GM21515 (cell line): ENCODE measurements around the gene MFAP4.

Source experiments
- ATAC-seq: cut with Tn5 transposase; IDR thresholded peaks from one replicate; pipeline ENCODE4 v1.9.1; 2021; ENCODE audit not compliant: unreplicated experiment

The MFAP4 gene

DNA sequence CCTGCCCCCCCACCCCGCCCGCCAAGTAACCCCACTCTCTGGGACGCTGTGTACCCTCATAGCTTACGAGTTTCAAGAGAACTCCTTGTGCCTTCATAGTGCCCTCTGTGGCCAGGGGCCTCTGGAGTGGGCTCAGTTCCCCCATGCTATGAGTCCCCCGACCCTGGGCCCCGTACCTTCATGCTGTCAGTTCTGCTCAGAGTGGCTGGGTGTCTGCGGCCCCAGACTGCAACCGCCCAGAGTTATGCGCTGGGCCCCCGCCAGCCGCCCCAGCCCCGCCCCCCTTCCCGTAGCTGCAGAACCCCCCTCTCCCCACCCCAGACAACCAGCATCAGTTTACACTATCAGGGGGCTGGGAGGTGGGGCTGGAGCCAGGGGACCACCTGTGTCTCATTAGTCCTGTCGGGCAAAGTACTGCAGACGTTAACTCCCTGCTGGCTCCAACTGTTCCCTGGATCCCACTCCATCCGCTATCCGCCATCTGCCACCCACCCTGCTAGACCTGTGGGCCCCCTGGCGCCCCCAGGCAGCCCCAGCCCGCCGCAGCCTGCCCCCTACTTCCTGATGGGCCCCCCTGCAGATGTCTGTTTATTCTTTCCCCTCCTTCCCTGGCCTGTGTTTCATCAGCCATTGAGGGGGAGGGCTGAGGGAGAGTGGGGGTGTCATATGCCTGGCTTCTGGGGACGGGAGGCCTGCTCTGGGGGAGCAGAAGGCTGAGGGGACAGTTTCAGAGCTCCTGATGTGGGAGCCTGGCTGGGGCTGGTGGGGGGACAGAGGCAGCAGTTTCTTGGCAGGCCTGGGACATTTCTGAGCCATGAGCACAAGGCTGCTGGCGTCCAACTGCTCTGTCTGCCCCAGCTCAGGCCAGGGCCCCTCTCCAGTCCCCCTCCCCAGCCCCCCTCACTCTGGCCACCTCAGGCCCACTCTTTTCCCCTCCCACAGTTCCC lies at the start of gene MFAP4:
Gene MFAP4 (minus strand): TSS at position 217 of the 947 bp plus-strand sequence. CDS start 35 bp downstream, at position 182.
- ATAC-seq = no peak

DNA sequence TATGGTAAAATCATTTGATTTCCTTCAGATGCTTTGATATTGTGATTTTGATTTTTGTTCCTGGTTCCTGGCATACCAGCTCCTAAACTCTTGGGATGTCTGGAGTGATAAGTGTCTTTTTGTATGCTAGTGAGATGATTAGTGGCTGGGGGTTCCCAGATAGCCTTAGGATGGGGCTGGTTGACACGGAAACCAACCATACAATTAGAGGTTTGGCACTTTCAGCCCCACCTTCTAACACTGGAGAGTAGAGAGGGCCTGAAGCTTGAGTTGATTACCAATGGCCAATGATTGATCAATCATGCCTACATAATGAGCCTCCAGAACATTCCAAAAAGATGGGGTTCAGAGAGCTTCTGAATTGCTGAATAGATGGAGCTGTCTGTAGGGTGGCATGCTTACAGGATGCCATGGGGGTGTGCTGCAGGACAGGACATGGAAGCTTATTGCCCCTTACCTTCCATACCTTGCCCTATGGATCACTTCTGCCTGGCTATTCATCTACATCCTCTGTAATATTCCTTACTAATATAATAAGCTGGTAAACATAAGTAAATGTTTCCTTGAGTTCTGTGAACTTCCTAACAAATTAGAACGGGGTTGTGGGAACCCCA lies 46.8 kb upstream of the MFAP4 start:
- ATAC-seq = no peak

GRCh38 chr17:19433255-19433654 lies 46.3 kb upstream of the MFAP4 start:
- ATAC-seq = no peak

DNA sequence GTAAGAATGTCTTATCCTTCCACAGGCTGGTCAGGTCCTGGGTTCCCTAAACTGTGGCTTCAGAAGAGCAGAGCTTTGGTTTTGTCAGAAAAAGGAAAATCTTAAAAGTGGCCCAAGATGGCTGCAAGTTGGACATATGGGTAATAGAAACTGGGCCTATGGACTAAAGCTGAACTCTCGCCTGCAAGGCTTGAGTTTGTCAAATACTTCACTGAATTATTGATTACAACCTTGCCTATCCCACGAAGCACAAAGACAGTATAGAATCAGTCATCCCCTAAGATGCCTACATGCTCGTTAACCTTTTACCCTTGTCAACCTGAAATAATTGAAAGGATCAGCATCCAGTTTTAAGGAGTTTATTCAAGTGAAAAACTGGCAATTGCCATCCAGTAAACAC lies 44.7 kb upstream of the MFAP4 start:
- ATAC-seq = no peak

DNA sequence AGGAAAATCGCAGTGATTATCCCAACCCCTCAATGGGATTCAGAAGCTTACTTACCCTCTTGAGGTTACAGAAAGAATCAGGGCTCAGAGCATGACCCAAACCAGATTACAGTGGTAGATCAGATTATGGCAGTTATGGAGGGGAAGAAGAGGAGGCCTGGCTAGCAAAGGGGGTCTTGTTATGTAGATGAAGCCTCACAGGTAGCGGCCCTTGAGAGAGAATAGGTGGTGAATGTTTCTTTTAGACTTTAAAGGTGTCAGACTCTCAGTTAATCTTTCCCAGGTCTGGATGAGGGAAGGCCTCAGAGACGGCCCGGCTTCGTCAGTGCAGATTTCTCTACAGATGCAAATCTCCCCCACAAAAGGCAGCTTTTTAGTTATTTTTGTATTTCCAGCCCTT lies 39.6 kb upstream of the MFAP4 start:
- ATAC-seq = no peak

DNA sequence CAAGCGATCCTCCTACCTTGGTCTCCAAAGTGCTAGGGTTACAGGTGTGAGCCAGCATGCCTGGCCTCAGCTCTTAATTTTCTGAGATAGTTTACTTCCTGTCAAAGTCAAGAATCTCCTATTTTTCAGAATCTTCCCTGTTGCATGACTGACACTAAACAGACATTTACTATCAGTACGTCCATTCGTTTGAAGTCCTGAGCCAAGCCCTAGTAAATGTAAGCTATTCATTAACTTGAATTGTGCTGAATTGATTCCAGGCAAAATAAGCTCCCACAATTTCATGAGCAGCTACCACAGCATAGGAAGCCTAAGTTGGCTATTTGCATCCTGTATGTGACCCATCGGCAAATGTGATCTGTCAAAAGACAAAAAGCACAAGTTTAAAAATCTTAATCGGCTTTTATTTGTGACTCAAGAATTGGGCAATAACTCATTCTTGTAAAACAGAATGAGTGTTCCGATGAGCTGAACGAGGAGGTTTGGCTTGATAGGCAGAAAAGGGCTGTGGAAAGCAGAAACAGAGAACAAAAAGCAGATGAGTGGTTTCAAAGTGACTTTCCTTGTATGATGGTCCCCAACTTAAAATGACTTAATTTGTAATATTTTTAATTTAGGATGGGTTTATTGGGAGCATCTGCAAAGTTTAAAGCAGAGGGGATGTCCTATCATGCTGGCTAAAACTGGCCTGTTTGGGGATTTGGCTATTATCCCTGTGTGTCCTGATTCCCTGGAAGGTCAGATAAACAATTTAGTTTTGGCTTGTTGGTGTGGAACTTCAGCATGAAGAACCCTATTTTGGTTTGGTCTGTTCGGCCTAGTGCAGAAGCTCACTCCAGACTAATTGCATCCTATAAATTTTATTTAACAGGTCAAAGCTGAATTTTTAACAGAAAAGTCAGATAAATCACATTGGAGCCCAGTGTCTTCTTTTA lies 38.2 kb upstream of the MFAP4 start:
- ATAC-seq = no peak

GRCh38 chr17:19421926-19422325 lies 34.9 kb upstream of the MFAP4 start:
- no peak for ATAC-seq

DNA sequence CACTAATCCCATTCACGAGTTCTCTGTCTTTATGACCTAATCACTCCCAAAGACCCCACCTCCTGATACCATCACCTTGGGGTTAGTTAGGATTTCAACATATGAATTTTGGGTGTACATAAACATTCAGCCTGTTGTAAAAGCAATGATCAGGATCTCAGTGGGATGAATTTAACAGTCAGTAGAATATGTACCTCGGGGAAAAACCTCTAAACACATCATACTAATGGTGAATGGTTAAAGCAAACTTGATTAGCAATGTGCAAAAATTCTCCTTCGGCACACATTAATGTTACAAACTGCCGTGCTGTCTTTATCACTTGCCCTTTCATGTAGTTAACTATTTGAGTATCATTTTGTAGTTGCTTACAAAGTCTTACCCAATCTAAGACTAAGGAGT lies 34.2 kb upstream of the MFAP4 start:
- ATAC-seq = no peak

GRCh38 chr17:19418251-19418992 lies 31.4 kb upstream of the MFAP4 start:
- ATAC-seq = no peak

- no peak for ATAC-seq
These were observed 30.6 kb upstream of the MFAP4 start for GRCh38 chr17:19417611-19418010.

DNA sequence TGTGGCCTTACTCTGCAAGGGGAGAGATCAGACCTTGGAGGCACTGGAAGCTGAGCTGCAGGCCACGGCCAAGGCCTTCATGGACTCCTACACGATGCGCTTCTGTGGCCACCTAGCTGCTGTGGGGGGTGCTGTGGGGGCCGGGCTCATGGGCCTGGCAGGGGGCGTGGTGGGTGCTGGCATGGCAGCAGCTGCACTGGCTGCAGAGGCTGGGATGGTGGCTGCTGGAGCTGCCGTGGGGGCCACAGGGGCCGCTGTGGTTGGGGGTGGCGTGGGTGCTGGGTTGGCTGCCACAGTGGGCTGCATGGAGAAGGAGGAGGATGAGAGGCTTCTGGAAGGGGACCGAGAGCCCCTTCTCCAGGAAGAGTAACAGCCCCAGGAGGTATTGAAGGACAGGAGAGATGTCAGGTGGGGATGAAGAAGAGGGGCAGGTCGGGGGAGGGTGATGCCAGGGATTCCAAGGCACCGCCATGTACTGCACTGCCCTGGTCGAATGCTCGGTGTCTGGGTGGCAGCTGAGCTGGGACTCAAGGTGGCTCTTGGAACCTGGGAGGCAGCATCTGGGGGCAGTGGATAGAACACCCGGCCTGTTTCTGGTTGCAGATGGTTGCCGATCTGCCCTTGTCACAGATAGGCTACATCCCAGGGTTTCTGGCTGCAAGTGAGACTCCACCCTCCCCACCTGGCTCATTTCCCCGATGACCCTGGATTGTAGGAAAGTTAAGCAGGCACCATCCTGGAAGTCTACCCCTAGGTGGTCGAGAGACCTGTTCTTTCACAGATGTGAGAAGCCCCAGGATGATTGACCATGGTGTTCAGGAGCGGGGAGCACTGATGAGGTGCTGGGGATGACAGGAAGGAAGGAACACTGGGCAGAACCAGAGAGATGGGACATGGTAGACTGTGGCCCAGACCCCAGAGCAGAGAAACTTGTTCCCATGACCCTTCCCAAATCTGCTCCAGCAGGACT lies 29.1 kb upstream of the MFAP4 start:
- ATAC-seq = no peak

DNA sequence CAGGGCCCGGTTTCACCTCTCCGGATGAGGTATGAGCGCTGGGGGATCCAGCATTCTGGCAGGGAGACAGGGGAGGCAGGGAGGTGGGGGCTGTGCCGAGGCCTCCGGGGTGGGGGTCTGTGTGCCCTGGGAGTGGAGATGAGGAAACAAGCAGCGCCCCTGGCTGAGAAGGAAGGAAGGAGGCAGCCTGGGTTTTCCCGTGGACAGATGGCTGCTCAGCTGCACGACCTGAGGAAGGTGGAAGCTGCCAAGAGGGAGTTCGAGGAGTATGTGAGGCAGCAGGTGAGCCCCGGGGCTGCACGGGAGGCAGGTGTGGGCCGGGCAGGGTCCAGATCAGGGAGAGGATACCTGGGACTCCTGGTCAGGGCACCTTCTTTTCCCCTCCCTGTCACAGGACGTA lies 28.3 kb upstream of the MFAP4 start:
- no peak for ATAC-seq

DNA sequence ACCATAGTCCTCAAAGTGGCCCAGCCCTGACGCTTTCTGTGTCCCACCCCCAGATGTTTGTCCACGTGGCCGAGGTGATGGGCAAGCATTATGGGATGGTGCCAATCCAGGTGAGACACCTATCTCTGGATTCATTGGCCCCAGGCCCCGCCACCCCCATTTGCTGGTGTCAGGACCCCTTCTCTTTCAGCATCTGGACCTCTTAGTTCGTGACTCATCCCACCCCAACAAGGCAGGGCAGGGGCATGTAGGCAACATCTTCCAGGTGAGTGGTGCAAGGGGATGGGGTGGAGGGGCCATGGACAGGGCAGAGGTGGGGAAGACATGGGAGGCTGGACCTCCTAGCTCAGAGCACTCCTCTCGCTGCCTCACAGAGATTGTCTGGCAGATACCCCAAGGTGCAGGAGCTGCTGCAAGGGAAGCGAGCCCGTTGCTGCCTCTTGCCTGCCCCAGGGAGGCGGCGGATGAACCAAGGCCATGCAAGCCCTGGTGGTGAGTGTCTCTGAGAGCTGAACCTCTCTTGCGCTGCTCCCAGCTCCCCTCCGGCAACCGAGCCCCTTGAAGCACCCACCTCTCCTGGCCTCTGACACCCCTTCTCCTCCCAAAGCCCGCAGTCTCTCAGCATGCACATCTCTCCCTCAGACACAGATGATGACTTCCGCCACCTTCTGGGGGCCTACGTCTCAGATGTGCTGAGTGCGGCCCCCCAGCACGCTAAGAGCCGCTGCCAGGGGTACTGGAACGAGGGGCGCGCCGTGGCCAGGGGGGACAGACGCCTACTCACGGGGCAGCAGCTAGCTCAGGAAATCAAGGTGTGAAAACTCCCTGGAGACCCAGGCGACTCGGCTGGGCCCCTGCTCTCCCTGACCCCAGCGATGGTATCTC lies 27.6 kb upstream of the MFAP4 start:
- no peak for ATAC-seq

DNA sequence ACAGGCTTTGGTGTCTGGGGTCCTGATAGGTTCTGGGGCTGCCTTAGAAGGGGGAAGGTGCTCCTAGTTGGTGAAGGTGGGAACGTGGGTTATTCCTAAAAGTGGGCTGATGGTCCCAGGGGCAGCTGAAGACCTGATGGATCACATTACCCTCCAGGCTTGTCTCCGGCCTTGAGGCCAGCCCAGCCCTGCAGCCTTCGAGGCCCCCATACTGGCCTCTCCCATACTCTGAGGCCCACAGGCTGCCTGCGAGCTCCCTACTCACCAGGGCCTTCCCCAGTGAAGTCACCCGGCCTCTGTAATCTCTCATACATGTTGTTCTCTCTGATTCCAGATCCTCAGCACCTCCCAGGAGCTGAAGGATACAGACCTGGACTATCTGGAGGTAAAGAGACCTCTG lies 26.8 kb upstream of the MFAP4 start:
- ATAC-seq = no peak

DNA sequence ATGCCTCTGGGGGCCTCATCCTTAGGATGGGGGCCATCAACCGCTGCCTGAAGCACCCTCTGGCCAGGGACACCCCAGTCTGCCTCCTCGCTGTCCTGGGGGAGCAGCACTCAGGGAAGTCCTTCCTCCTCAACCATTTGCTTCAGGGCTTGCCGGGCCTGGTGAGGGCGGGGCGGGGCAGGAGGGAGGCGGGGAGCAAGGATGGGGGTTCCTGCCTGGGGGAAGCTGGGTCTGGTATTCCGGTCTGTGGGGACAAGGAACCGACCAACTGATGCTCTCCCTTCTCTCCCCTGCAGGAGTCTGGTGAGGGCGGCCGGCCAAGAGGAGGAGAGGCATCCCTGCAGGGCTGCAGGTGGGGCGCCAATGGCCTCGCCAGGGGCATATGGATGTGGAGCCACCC lies 26.0 kb upstream of the MFAP4 start:
- no peak for ATAC-seq

GRCh38 chr17:19412510-19412909 lies 25.5 kb upstream of the MFAP4 start:
- no peak for ATAC-seq

GRCh38 chr17:19411631-19412030 lies 24.6 kb upstream of the MFAP4 start:
- ATAC-seq = no peak

- no peak for ATAC-seq
These were observed 24.1 kb upstream of the MFAP4 start, which contains the start of gene RNF112 for GRCh38 chr17:19410875-19411620. RNF112 (plus strand) TSS chr17:19411232; CDS start chr17:19411409, 177 bp downstream.
